ENCODE data around the gene SLC16A13.
"Not testable (repeated sequence)": the region's sequence is repeated elsewhere in the genome, so short reads cannot be mapped to it uniquely, and the experiment has no call there.

The SLC16A13 gene

GRCh38 chr17:7050583-7050982, 14.8 kb downstream of the SLC16A13 start:
- H3K36me3 ChIP-seq (ENCODE audit: insufficient read depth, low read length); H3K9ac ChIP-seq (ENCODE audit: low read length); H3K4me1 ChIP-seq (ENCODE audit: insufficient read depth, low read length); H3K4me3 ChIP-seq (ENCODE audit: low read depth in 1 of 2, low read length in 2 of 2); H3K27me3 ChIP-seq (ENCODE audit: control insufficient read depth in 1 of 2, insufficient read depth in 2 of 2, low read length in 2 of 2); H3K9me3 ChIP-seq (ENCODE audit: low read length); H3K27ac ChIP-seq (ENCODE audit: low read depth, low read length): not testable (repeated sequence)

GRCh38 chr17:7056386-7056785, 20.6 kb downstream of the SLC16A13 start:
- no peaks in the 10 kb centered on the region for H3K9me3 ChIP-seq (ENCODE audit: low read length)
- H3K4me3 ChIP-seq (ENCODE audit: low read depth in 1 of 2, low read length in 2 of 2): no peak overlapping the region
- no peaks in the 10 kb centered on the region for H3K36me3 ChIP-seq (ENCODE audit: insufficient read depth, low read length)
- H3K27ac ChIP-seq (ENCODE audit: low read depth, low read length): no peak overlapping the region
- no peaks in the 10 kb centered on the region for H3K27me3 ChIP-seq (ENCODE audit: control insufficient read depth in 1 of 2, insufficient read depth in 2 of 2, low read length in 2 of 2)
- no peaks in the 10 kb centered on the region for H3K4me1 ChIP-seq (ENCODE audit: insufficient read depth, low read length)
- no peak overlapping the region for H3K9ac ChIP-seq (ENCODE audit: low read length)

GRCh38 chr17:7058831-7059447, 23.1 kb downstream of the SLC16A13 start:
- Histone ChIP-seq H3K4me3 (ENCODE audit: low read depth in 1 of 2, low read length in 2 of 2) (no peak overlapping the region), H3K9ac (ENCODE audit: low read length) (no peak overlapping the region), H3K36me3 (ENCODE audit: insufficient read depth, low read length) (no peaks in the 10 kb centered on the region), H3K27ac (ENCODE audit: low read depth, low read length) (no peak overlapping the region), H3K27me3 (ENCODE audit: control insufficient read depth in 1 of 2, insufficient read depth in 2 of 2, low read length in 2 of 2) (no peaks in the 10 kb centered on the region), H3K9me3 (ENCODE audit: low read length) (no peaks in the 10 kb centered on the region), H3K4me1 (ENCODE audit: insufficient read depth, low read length) (no peaks in the 10 kb centered on the region)

GRCh38 chr17:7060165-7060891, 24.5 kb downstream of the SLC16A13 start:
- H3K27me3 ChIP-seq (ENCODE audit: control insufficient read depth in 1 of 2, insufficient read depth in 2 of 2, low read length in 2 of 2): no peaks in the 10 kb centered on the region
- H3K27ac ChIP-seq (ENCODE audit: low read depth, low read length): no peak overlapping the region
- H3K36me3 ChIP-seq (ENCODE audit: insufficient read depth, low read length): no peaks in the 10 kb centered on the region
- H3K4me1 ChIP-seq (ENCODE audit: insufficient read depth, low read length): no peaks in the 10 kb centered on the region
- no peaks in the 10 kb centered on the region for H3K9me3 ChIP-seq (ENCODE audit: low read length)
- no peak overlapping the region for H3K9ac ChIP-seq (ENCODE audit: low read length)
- no peak overlapping the region for H3K4me3 ChIP-seq (ENCODE audit: low read depth in 1 of 2, low read length in 2 of 2)

- no peak overlapping the region for H3K27ac ChIP-seq (ENCODE audit: low read depth, low read length)
- no peaks in the 10 kb centered on the region for H3K9me3 ChIP-seq (ENCODE audit: low read length)
- H3K9ac ChIP-seq (ENCODE audit: low read length): no peak overlapping the region
- H3K27me3 ChIP-seq (ENCODE audit: control insufficient read depth in 1 of 2, insufficient read depth in 2 of 2, low read length in 2 of 2): no peaks in the 10 kb centered on the region
- no peaks in the 10 kb centered on the region for H3K4me1 ChIP-seq (ENCODE audit: insufficient read depth, low read length)
- H3K36me3 ChIP-seq (ENCODE audit: insufficient read depth, low read length): no peaks in the 10 kb centered on the region
- no peak overlapping the region for H3K4me3 ChIP-seq (ENCODE audit: low read depth in 1 of 2, low read length in 2 of 2)
Observed at GRCh38 chr17:7063518-7064094, 27.8 kb downstream of the SLC16A13 start.

GRCh38 chr17:7064261-7064660, 28.4 kb downstream of the SLC16A13 start:
- Histone ChIP-seq H3K36me3 (ENCODE audit: insufficient read depth, low read length) (no peaks in the 10 kb centered on the region), H3K27ac (ENCODE audit: low read depth, low read length) (no peak overlapping the region), H3K4me1 (ENCODE audit: insufficient read depth, low read length) (no peaks in the 10 kb centered on the region), H3K27me3 (ENCODE audit: control insufficient read depth in 1 of 2, insufficient read depth in 2 of 2, low read length in 2 of 2) (no peaks in the 10 kb centered on the region), H3K9ac (ENCODE audit: low read length) (no peak overlapping the region), H3K9me3 (ENCODE audit: low read length) (no peaks in the 10 kb centered on the region), H3K4me3 (ENCODE audit: low read depth in 1 of 2, low read length in 2 of 2) (no peak overlapping the region)

- no peaks in the 10 kb centered on the region for H3K9me3 ChIP-seq (ENCODE audit: low read length)
- no peak overlapping the region for H3K4me3 ChIP-seq (ENCODE audit: low read depth in 1 of 2, low read length in 2 of 2)
- no peaks in the 10 kb centered on the region for H3K27me3 ChIP-seq (ENCODE audit: control insufficient read depth in 1 of 2, insufficient read depth in 2 of 2, low read length in 2 of 2)
- no peaks in the 10 kb centered on the region for H3K4me1 ChIP-seq (ENCODE audit: insufficient read depth, low read length)
- H3K27ac ChIP-seq (ENCODE audit: low read depth, low read length): no peak overlapping the region
- no peaks in the 10 kb centered on the region for H3K36me3 ChIP-seq (ENCODE audit: insufficient read depth, low read length)
- no peak overlapping the region for H3K9ac ChIP-seq (ENCODE audit: low read length)
Observed at GRCh38 chr17:7067198-7067597, 31.4 kb downstream of the SLC16A13 start.

- Histone ChIP-seq H3K27me3 (ENCODE audit: control insufficient read depth in 1 of 2, insufficient read depth in 2 of 2, low read length in 2 of 2) (no peaks in the 10 kb centered on the region), H3K27ac (ENCODE audit: low read depth, low read length) (no peak overlapping the region), H3K9me3 (ENCODE audit: low read length) (no peaks in the 10 kb centered on the region), H3K9ac (ENCODE audit: low read length) (no peak overlapping the region), H3K4me1 (ENCODE audit: insufficient read depth, low read length) (no peaks in the 10 kb centered on the region), H3K36me3 (ENCODE audit: insufficient read depth, low read length) (no peaks in the 10 kb centered on the region), H3K4me3 (ENCODE audit: low read depth in 1 of 2, low read length in 2 of 2) (no peak overlapping the region)
Observed at GRCh38 chr17:7068268-7068667, 32.5 kb downstream of the SLC16A13 start.

- no peak overlapping the region for H3K27ac ChIP-seq (ENCODE audit: low read depth, low read length)
- H3K9ac ChIP-seq (ENCODE audit: low read length): no peak overlapping the region
- H3K9me3 ChIP-seq (ENCODE audit: low read length): no peaks in the 10 kb centered on the region
- no peaks in the 10 kb centered on the region for H3K4me1 ChIP-seq (ENCODE audit: insufficient read depth, low read length)
- no peaks in the 10 kb centered on the region for H3K36me3 ChIP-seq (ENCODE audit: insufficient read depth, low read length)
- H3K4me3 ChIP-seq (ENCODE audit: low read depth in 1 of 2, low read length in 2 of 2): no peak overlapping the region
- H3K27me3 ChIP-seq (ENCODE audit: control insufficient read depth in 1 of 2, insufficient read depth in 2 of 2, low read length in 2 of 2): no peaks in the 10 kb centered on the region
Observed at GRCh38 chr17:7070712-7071111, 34.9 kb downstream of the SLC16A13 start.

- H3K4me3 ChIP-seq (ENCODE audit: low read depth in 1 of 2, low read length in 2 of 2): no peak overlapping the region
Observed at GRCh38 chr17:7072406-7072805, 36.6 kb downstream of the SLC16A13 start.

GRCh38 chr17:7074931-7075330, 39.1 kb downstream of the SLC16A13 start:
- no peaks in the 10 kb centered on the region for H3K27me3 ChIP-seq (ENCODE audit: control insufficient read depth in 1 of 2, insufficient read depth in 2 of 2, low read length in 2 of 2)
- no peaks in the 10 kb centered on the region for H3K36me3 ChIP-seq (ENCODE audit: insufficient read depth, low read length)
- H3K4me3 ChIP-seq (ENCODE audit: low read depth in 1 of 2, low read length in 2 of 2): no peak overlapping the region
- no peaks in the 10 kb centered on the region for H3K4me1 ChIP-seq (ENCODE audit: insufficient read depth, low read length)
- no peaks in the 10 kb centered on the region for H3K9me3 ChIP-seq (ENCODE audit: low read length)
- H3K27ac ChIP-seq (ENCODE audit: low read depth, low read length): no peak overlapping the region
- no peak overlapping the region for H3K9ac ChIP-seq (ENCODE audit: low read length)

More at GRCh38 chr17:7072406-7072805, 36.6 kb downstream of the SLC16A13 start:
- Histone ChIP-seq H3K27me3 (ENCODE audit: control insufficient read depth in 1 of 2, insufficient read depth in 2 of 2, low read length in 2 of 2) (no peaks in the 10 kb centered on the region), H3K36me3 (ENCODE audit: insufficient read depth, low read length) (no peaks in the 10 kb centered on the region), H3K4me1 (ENCODE audit: insufficient read depth, low read length) (no peaks in the 10 kb centered on the region), H3K9ac (ENCODE audit: low read length) (no peak overlapping the region), H3K27ac (ENCODE audit: low read depth, low read length) (no peak overlapping the region), H3K9me3 (ENCODE audit: low read length) (no peaks in the 10 kb centered on the region)

Data from muscle layer of colon (tissue), 2 donors.